ENCODE measurements around the gene DGKI.

DNA sequence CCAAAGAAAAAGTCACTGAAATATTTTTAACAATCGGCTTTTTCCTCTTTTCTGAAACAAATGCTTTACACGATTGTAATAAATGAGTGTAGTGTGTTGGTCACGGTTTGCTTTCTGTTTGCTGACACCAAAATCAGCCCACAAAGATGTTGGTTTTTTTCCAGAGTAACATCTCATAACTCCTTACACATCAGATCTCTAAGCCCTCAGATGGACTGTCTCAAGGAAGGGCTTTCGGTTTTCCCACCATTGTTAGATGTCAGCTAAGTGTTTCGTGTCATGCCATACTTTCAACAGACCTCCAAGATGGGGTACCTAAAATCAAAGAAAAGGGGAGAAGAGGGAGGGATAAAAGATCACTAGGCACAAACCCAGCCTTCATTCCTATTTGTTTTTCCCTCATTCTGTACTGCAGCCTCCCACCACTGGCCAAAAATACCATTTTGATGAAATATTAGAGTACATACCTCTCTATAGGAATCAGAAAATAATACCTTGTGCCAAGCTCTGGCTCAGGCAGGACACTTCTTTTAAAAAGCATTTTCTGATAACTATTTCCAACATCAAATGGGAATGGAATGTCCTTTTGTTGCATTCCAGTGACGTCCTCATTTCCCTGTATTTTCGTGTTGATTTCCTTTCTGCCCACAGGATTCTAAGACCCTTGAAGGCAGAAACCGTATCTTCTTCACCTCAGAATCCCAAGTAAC, 159.1 kb downstream of the DGKI start:
- no peak for TF ChIP-seq POLR2A (IDR thresholded peaks at IDR 0.05)
- TF ChIP-seq, protein P1, sequence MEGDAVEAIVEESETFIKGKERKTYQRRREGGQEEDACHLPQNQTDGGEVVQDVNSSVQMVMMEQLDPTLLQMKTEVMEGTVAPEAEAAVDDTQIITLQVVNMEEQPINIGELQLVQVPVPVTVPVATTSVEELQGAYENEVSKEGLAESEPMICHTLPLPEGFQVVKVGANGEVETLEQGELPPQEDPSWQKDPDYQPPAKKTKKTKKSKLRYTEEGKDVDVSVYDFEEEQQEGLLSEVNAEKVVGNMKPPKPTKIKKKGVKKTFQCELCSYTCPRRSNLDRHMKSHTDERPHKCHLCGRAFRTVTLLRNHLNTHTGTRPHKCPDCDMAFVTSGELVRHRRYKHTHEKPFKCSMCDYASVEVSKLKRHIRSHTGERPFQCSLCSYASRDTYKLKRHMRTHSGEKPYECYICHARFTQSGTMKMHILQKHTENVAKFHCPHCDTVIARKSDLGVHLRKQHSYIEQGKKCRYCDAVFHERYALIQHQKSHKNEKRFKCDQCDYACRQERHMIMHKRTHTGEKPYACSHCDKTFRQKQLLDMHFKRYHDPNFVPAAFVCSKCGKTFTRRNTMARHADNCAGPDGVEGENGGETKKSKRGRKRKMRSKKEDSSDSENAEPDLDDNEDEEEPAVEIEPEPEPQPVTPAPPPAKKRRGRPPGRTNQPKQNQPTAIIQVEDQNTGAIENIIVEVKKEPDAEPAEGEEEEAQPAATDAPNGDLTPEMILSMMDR (IDR thresholded peaks at IDR 0.05), result no peak
